Heart left ventricle (tissue), 16 donors: ENCODE data around the gene SLC25A42. TPM values are rescaled to one million over a fixed set of nuclear protein-coding genes. Genes with fewer than 3 reads are reported as not detected.

ENCODE experiments used
- ATAC-seq, 4 donors: fragments of 200-7000 bp; cut with Tn5 transposase; one replicate each; pipeline ENCODE4 v1.9.1; 2020 to 2022; ENCODE audit warnings: moderate library complexity in 4 of 4, mild to moderate bottlenecking in 3 of 4, moderate number of reproducible peaks in 1 of 4
- DNase-seq, 5 donors: peaks; one replicate each; pipeline ENCODE4 v3.0.0-alpha.2; 2020
- H3K27ac ChIP-seq, 12 donors: fragments of 200-600 bp; sonication (generic) in 4 of 12; one replicate each; pipeline versions ENCODE4 v1.5.0 to v1.8.0; 2016 to 2022; ENCODE audit warnings: mild to moderate bottlenecking in 2 of 12
- H3K27me3 ChIP-seq, 9 donors: fragments of 200-600 bp; sonication (generic) in 2 of 9; one replicate each; pipeline versions ENCODE4 v1.5.1 to v1.8.0; 2016 to 2022; ENCODE audit warnings: mild to moderate bottlenecking in 3 of 9
- H3K36me3 ChIP-seq, 9 donors: fragments of 200-600 bp; sonication (generic) in 2 of 9; one replicate each; pipeline versions ENCODE4 v1.5.0 to v1.8.0; 2018 to 2022; ENCODE audit warnings: mild to moderate bottlenecking in 2 of 9
- H3K4me1 ChIP-seq, 12 donors: fragments of 200-600 bp; sonication (generic) in 4 of 12; one replicate each; pipeline versions ENCODE4 v1.5.0 to v1.8.0; 2016 to 2022; ENCODE audit warnings: mild to moderate bottlenecking in 3 of 12
- H3K4me3 ChIP-seq, 12 donors: fragments of 200-600 bp; sonication (generic) in 4 of 12; one replicate each; pipeline versions ENCODE4 v1.5.0 to v1.8.0; 2017 to 2022; ENCODE audit warnings: mild to moderate bottlenecking in 9 of 12, moderate library complexity in 4 of 12
- H3K9me3 ChIP-seq, 12 donors: fragments of 200-600 bp; sonication (generic) in 4 of 12; one replicate each; pipeline versions ENCODE4 v1.5.0 to v1.8.0; 2016 to 2022; ENCODE audit warnings: mild to moderate bottlenecking in 1 of 12
- POLR2A ChIP-seq, 2 donors: fragments of 450-650 bp; IDR thresholded peaks; one replicate each; pipeline ENCODE4 v1.6.1; 2017; ENCODE audit warnings: antibody characterized with exemption in 2 of 2, mild to moderate bottlenecking in 2 of 2, moderate library complexity in 2 of 2
- WGBS, 4 donors: extraction: QIAGEN DNeasy Blood & Tissue Kit in 2 of 4; methylation state at CpG; one replicate each; pipeline versions ENCODE4 v1.1.5 to v1.1.7; 2013 to 2018; 5-methylcytosine and 5-hydroxymethylcytosine counted together
- intact Hi-C, 10 donors: fragments of 100-400 bp; cut with DNase I; formaldehyde crosslinking; loops; one replicate each; pipeline versions ENCODE4 v1.11.1 to v1.14.2; 2022
- polyA plus RNA-seq, 2 donors: library from polyadenylated mRNA; stranded (reverse); fragments of 200-250 nt; gene quantifications; one replicate each; pipeline ENCODE4 v1.2.3, GENCODE V29; 2013
- total RNA-seq, 9 donors: library from RNA; depleted of rRNA in 2 of 9; stranded (reverse); fragments of >200 nt in 2 of 9; fragmentation: NEBNext Ultra II Directional in 3 of 9; extraction: Animal tissue kit (Norgen Biotek cat#: 25700) in 3 of 9; gene quantifications; one replicate each; pipeline versions ENCODE4 v1.1.0 to v1.2.4, GENCODE V29; 2016 to 2023
- TF ChIP-seq, protein P1 (sequence below), 12 donors: fragments of 200-600 bp; sonication (generic) in 4 of 12; IDR thresholded peaks; one replicate each; pipeline versions ENCODE4 v1.5.0 to v1.8.0; 2018 to 2022; ENCODE audit warnings: antibody characterized with exemption in 12 of 12, mild to moderate bottlenecking in 5 of 12
- donor health status: ischemic (EF 13 %, LVEDD 7.1; RV severe dilation, severe dysfunction).
- donor health status: healthy with polysubstance abuse.
- donor health status: DM: no; HTN: yes; CAD: no.
- donor health status: DM: no; HTN: no; CAD: no.
- donor health status: ischemic (EF 25% LVEDD 6.9; RV normal size, moderate dysfunction).
- donor health status: ischemic (EF 25% LVEDD 5.7; RV mildly dilated, moderate dysfunction).
- donor health status: healthy.
- donor health status: DM: yes; HTN: yes; CAD: no.
- donor health status: ischemic (EF 35%, LVEDD 5.7; RV mildly dilated, moderate dysfunction).
- donor health status: nonischemic (EF 11% LVEDD 7.7; RV severe dilation, severe dysfunction).
- donor health status: DM: yes; HTN: yes; CAD: no.
- donor health status: PGD.
- donor health status: ischemic (EF 29% LVEDD 5.4; RV normal size, mild dysfunction).
- donor health status: nonischemic (EF 23%, LVEDD 6.1; RV moderate dilation, normal function).

SLC25A42 gene
- total and polyA plus RNA-seq, 11 donors: 15.6 to 28.0 (median 17.9) TPM

DNA sequence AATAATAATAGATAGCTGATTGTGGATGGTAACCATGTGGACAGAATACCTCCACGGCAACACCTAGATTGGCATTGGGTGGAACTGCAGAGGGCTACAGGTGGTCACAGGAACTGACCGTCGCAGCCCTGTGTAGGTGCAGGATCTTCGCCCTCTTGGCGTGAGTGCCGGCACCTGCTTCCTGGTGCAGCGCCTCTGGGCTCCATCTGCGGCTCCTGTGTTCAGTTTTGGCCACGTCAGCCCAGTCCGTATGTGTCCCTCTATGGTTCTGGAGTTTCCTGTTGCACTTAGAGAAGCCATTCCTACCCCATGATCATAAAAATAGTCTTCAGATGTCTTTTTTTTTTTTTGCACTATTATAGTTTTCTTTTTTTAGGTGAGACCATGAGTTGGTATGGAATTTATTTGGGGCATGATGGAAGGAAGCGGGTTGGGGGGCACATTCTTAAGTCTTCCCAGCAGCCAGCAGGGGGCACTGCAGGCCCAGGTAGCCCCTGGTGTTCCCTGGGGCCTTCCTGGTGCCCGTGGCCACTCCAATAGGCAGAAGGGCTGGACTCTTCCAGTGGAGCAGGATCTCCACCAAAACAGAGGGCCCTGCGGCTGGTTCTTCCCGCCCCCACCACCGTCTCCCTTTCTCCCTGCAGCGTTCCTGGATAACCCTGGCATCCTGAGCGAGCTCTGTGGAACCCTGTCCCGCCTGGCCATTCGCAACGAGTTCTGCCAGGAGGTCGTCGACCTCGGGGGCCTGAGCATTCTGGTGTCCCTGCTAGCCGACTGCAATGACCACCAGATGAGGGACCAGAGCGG is 10.1 kb upstream of the SLC25A42 start:
- TF ChIP-seq POLR2A (IDR thresholded peaks at IDR 0.05): no peak
- TF ChIP-seq, protein P1, sequence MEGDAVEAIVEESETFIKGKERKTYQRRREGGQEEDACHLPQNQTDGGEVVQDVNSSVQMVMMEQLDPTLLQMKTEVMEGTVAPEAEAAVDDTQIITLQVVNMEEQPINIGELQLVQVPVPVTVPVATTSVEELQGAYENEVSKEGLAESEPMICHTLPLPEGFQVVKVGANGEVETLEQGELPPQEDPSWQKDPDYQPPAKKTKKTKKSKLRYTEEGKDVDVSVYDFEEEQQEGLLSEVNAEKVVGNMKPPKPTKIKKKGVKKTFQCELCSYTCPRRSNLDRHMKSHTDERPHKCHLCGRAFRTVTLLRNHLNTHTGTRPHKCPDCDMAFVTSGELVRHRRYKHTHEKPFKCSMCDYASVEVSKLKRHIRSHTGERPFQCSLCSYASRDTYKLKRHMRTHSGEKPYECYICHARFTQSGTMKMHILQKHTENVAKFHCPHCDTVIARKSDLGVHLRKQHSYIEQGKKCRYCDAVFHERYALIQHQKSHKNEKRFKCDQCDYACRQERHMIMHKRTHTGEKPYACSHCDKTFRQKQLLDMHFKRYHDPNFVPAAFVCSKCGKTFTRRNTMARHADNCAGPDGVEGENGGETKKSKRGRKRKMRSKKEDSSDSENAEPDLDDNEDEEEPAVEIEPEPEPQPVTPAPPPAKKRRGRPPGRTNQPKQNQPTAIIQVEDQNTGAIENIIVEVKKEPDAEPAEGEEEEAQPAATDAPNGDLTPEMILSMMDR (IDR thresholded peaks at IDR 0.05): peak; percentile 54 to 77 (median 74)
- intact Hi-C loops: loop anchor here in 7 of 10 donors (1.0 to 5.0 kb wide), 8 partner anchors 57 to 124 kb away; partner anchors contain the start of gene TMEM161A (in 4 of the 7)
- Histone ChIP-seq H3K36me3 (peaks cover 0 to 73% (median 63%) of the 10 kb centered on the region in 9 donors), H3K4me3 (no peak overlapping the region), H3K4me1 (peaks cover 0 to 6% (median 0%) of the 10 kb centered on the region in 12 donors), H3K27ac (no peak overlapping the region), H3K27me3 (no peaks in the 10 kb centered on the region), H3K9me3 (no peaks in the 10 kb centered on the region)
- ATAC-seq: peak; percentile 35 to 82 (median 62)
- WGBS, 4 donors: 88 to 90% (median 89%) methylated on average over 21 to 25 of the region's 25 CpGs
- DNase-seq: peak; percentile 59 to 84 (median 70)

- H3K36me3 ChIP-seq: peaks cover 0 to 71% (median 59%) of the 10 kb centered on the region in 9 donors
- H3K27me3 ChIP-seq: no peaks in the 10 kb centered on the region
- DNase-seq: no peak
- no peaks in the 10 kb centered on the region for H3K9me3 ChIP-seq
- H3K4me1 ChIP-seq: peaks cover 0 to 6% (median 0%) of the 10 kb centered on the region in 12 donors
- no peak for TF ChIP-seq POLR2A (IDR thresholded peaks at IDR 0.05)
- TF ChIP-seq, protein P1 (IDR thresholded peaks at IDR 0.05): no peak
- WGBS, 4 donors: 88 to 96% (median 94%) methylated on average over 14 to 15 of the region's 15 CpGs
- no peak for ATAC-seq
- H3K4me3 ChIP-seq: no peak overlapping the region
- H3K27ac ChIP-seq: no peak overlapping the region
- intact Hi-C loops: loop anchor here in 6 of 10 donors (2.0 to 5.0 kb wide), 7 partner anchors 56 to 123 kb away; partner anchors contain the start of gene TMEM161A (in 2 of the 6)
Observed at GRCh38 chr19:19054315-19054938, 9.4 kb upstream of the SLC25A42 start.

- Histone ChIP-seq H3K9me3 (no peaks in the 10 kb centered on the region), H3K4me1 (peaks cover 0 to 8% (median 0%) of the 10 kb centered on the region in 12 donors), H3K27ac (no peak overlapping the region), H3K27me3 (no peaks in the 10 kb centered on the region), H3K36me3 (peaks cover 0 to 69% (median 54%) of the 10 kb centered on the region in 9 donors), H3K4me3 (no peak overlapping the region)
- ATAC-seq (no peak), DNase-seq (peak in 1 of 5 donors; percentile 52)
- TF ChIP-seq POLR2A (IDR thresholded peaks at IDR 0.05): no peak
- TF ChIP-seq, protein P1 (IDR thresholded peaks at IDR 0.05): no peak
- intact Hi-C loops: loop anchor here in 6 of 10 donors (2.0 to 5.0 kb wide), 7 partner anchors 56 to 122 kb away; partner anchors contain the start of gene TMEM161A (in 2 of the 6)
- 93 to 97% (median 95%) methylated on average over 8 to 19 of the region's 19 CpGs for WGBS, 4 donors
Observed at GRCh38 chr19:19054939-19055440, 8.8 kb upstream of the SLC25A42 start.
